Measurements from ENCODE around the gene ARHGEF40.

Gene ARHGEF40

GRCh38 chr14:21047378-21047781, 22.7 kb upstream of the ARHGEF40 start:
- Histone ChIP-seq H3K36me3 (ENCODE audit: control insufficient read depth in 4 of 4, insufficient read depth in 4 of 4, low read length in 3 of 4) (no peaks in the 10 kb centered on the region), H3K4me1 (ENCODE audit: control extremely low read depth in 1 of 4, control insufficient read depth in 4 of 4, insufficient read depth in 4 of 4, low read length in 3 of 4) (peaks cover 9 to 31% (median 27%) of the 10 kb centered on the region in 4 experiments), H3K27ac (ENCODE audit: insufficient read depth in 1 of 2, low read depth in 1 of 2, low read length in 2 of 2, poor library complexity in 1 of 2, severe bottlenecking in 2 of 2) (no peak overlapping the region), H3K27me3 (replicated peaks in 2 of 5; ENCODE audit: control insufficient read depth in 4 of 5, insufficient read depth in 5 of 5, low read length in 4 of 5) (no peaks in the 10 kb centered on the region), H3K4me3 (ENCODE audit: control insufficient read depth in 1 of 7, extremely low read depth in 1 of 7, insufficient read depth in 4 of 7, low read depth in 2 of 7, low read length in 6 of 7) (no peak overlapping the region), H3K9me3 (ENCODE audit: control extremely low read depth in 1 of 5, control insufficient read depth in 4 of 5, insufficient read depth in 2 of 5, low read depth in 1 of 5, low read length in 4 of 5) (no peaks in the 10 kb centered on the region)
- no peak for DNase-seq
- CTCF ChIA-PET: interaction anchor here (0.7 to 6.7 kb wide), 15 partner anchors 8 to 516 kb away, joined by 3 to 42 read pairs (median 10); partner anchors contain the start of genes ARHGEF40 and RNASE8
- WGBS (ENCODE audit: insufficient coverage): no CpG with 5 or more reads among the region's 2 CpGs
- POLR2A ChIA-PET: no interaction called here

GRCh38 chr14:21048638-21049037, 21.5 kb upstream of the ARHGEF40 start:
- Histone ChIP-seq H3K9me3 (ENCODE audit: control extremely low read depth in 1 of 5, control insufficient read depth in 4 of 5, insufficient read depth in 2 of 5, low read depth in 1 of 5, low read length in 4 of 5) (no peaks in the 10 kb centered on the region), H3K4me3 (ENCODE audit: control insufficient read depth in 1 of 7, extremely low read depth in 1 of 7, insufficient read depth in 4 of 7, low read depth in 2 of 7, low read length in 6 of 7) (no peak overlapping the region), H3K27me3 (replicated peaks in 2 of 5; ENCODE audit: control insufficient read depth in 4 of 5, insufficient read depth in 5 of 5, low read length in 4 of 5) (no peaks in the 10 kb centered on the region), H3K27ac (ENCODE audit: insufficient read depth in 1 of 2, low read depth in 1 of 2, low read length in 2 of 2, poor library complexity in 1 of 2, severe bottlenecking in 2 of 2) (no peak overlapping the region), H3K36me3 (ENCODE audit: control insufficient read depth in 4 of 4, insufficient read depth in 4 of 4, low read length in 3 of 4) (no peaks in the 10 kb centered on the region), H3K4me1 (ENCODE audit: control extremely low read depth in 1 of 4, control insufficient read depth in 4 of 4, insufficient read depth in 4 of 4, low read length in 3 of 4) (peaks cover 9 to 19% (median 17%) of the 10 kb centered on the region in 4 experiments)
- POLR2A ChIA-PET: no interaction called here
- 100% methylated on average over 2 of the region's 2 CpGs for WGBS (ENCODE audit: insufficient coverage)
- CTCF ChIA-PET: interaction anchor here (0.9 to 6.7 kb wide), 11 partner anchors 9 to 77 kb away, joined by 3 to 42 read pairs (median 11); partner anchors contain the start of gene RNASE8
- DNase-seq: no peak

GRCh38 chr14:21049271-21049673, 20.8 kb upstream of the ARHGEF40 start:
- Histone ChIP-seq H3K4me3 (ENCODE audit: control insufficient read depth in 1 of 7, extremely low read depth in 1 of 7, insufficient read depth in 4 of 7, low read depth in 2 of 7, low read length in 6 of 7) (no peak overlapping the region), H3K36me3 (ENCODE audit: control insufficient read depth in 4 of 4, insufficient read depth in 4 of 4, low read length in 3 of 4) (no peaks in the 10 kb centered on the region), H3K27me3 (replicated peaks in 2 of 5; ENCODE audit: control insufficient read depth in 4 of 5, insufficient read depth in 5 of 5, low read length in 4 of 5) (no peaks in the 10 kb centered on the region), H3K4me1 (ENCODE audit: control extremely low read depth in 1 of 4, control insufficient read depth in 4 of 4, insufficient read depth in 4 of 4, low read length in 3 of 4) (peaks cover 5 to 13% (median 11%) of the 10 kb centered on the region in 4 experiments), H3K27ac (ENCODE audit: insufficient read depth in 1 of 2, low read depth in 1 of 2, low read length in 2 of 2, poor library complexity in 1 of 2, severe bottlenecking in 2 of 2) (no peak overlapping the region), H3K9me3 (ENCODE audit: control extremely low read depth in 1 of 5, control insufficient read depth in 4 of 5, insufficient read depth in 2 of 5, low read depth in 1 of 5, low read length in 4 of 5) (no peaks in the 10 kb centered on the region)
- WGBS (ENCODE audit: insufficient coverage): 94% methylated on average over 2 of the region's 3 CpGs
- ChIA-PET POLR2A (no interaction called here), CTCF (interaction anchor here (1.5 to 6.7 kb wide), 5 partner anchors 10 to 35 kb away, joined by 3 to 42 read pairs (median 12); no protein-coding TSS in a partner anchor)
- DNase-seq: no peak

- no peaks in the 10 kb centered on the region for H3K27me3 ChIP-seq (replicated peaks in 2 of 5; ENCODE audit: control insufficient read depth in 4 of 5, insufficient read depth in 5 of 5, low read length in 4 of 5)
- H3K4me3 ChIP-seq (ENCODE audit: control insufficient read depth in 1 of 7, extremely low read depth in 1 of 7, insufficient read depth in 4 of 7, low read depth in 2 of 7, low read length in 6 of 7): no peak overlapping the region
- ChIA-PET CTCF (interaction anchor here (0.5 to 6.7 kb wide), 8 partner anchors 11 to 481 kb away, joined by 3 to 42 read pairs (median 4); no protein-coding TSS in a partner anchor), POLR2A (no interaction called here)
- WGBS (ENCODE audit: insufficient coverage): 0% methylated on average over 1 of the region's 3 CpGs
- peaks cover 0 to 4% (median 2%) of the 10 kb centered on the region in 4 experiments for H3K4me1 ChIP-seq (ENCODE audit: control extremely low read depth in 1 of 4, control insufficient read depth in 4 of 4, insufficient read depth in 4 of 4, low read length in 3 of 4)
- H3K36me3 ChIP-seq (ENCODE audit: control insufficient read depth in 4 of 4, insufficient read depth in 4 of 4, low read length in 3 of 4): no peaks in the 10 kb centered on the region
- H3K9me3 ChIP-seq (ENCODE audit: control extremely low read depth in 1 of 5, control insufficient read depth in 4 of 5, insufficient read depth in 2 of 5, low read depth in 1 of 5, low read length in 4 of 5): no peaks in the 10 kb centered on the region
- no peak overlapping the region for H3K27ac ChIP-seq (ENCODE audit: insufficient read depth in 1 of 2, low read depth in 1 of 2, low read length in 2 of 2, poor library complexity in 1 of 2, severe bottlenecking in 2 of 2)
- DNase-seq: peak in 1 of 3 donors; percentile 33
Measured at GRCh38 chr14:21050597-21050996, 19.5 kb upstream of the ARHGEF40 start.

GRCh38 chr14:21053184-21054122, 16.7 kb upstream of the ARHGEF40 start:
- H3K4me1 ChIP-seq (ENCODE audit: control extremely low read depth in 1 of 4, control insufficient read depth in 4 of 4, insufficient read depth in 4 of 4, low read length in 3 of 4): peaks cover 0 to 4% (median 2%) of the 10 kb centered on the region in 4 experiments
- no peaks in the 10 kb centered on the region for H3K36me3 ChIP-seq (ENCODE audit: control insufficient read depth in 4 of 4, insufficient read depth in 4 of 4, low read length in 3 of 4)
- ChIA-PET POLR2A (no interaction called here), CTCF (interaction anchor here (0.8 to 1.3 kb wide), 4 partner anchors 10 to 54 kb away, joined by 3 to 5 read pairs (median 3); no protein-coding TSS in a partner anchor)
- DNase-seq: no peak
- WGBS (ENCODE audit: insufficient coverage): 97% methylated on average over 19 of the region's 20 CpGs
- H3K27ac ChIP-seq (ENCODE audit: insufficient read depth in 1 of 2, low read depth in 1 of 2, low read length in 2 of 2, poor library complexity in 1 of 2, severe bottlenecking in 2 of 2): no peak overlapping the region
- no peaks in the 10 kb centered on the region for H3K9me3 ChIP-seq (ENCODE audit: control extremely low read depth in 1 of 5, control insufficient read depth in 4 of 5, insufficient read depth in 2 of 5, low read depth in 1 of 5, low read length in 4 of 5)
- no peak overlapping the region for H3K4me3 ChIP-seq (ENCODE audit: control insufficient read depth in 1 of 7, extremely low read depth in 1 of 7, insufficient read depth in 4 of 7, low read depth in 2 of 7, low read length in 6 of 7)
- H3K27me3 ChIP-seq (replicated peaks in 2 of 5; ENCODE audit: control insufficient read depth in 4 of 5, insufficient read depth in 5 of 5, low read length in 4 of 5): no peaks in the 10 kb centered on the region

- ChIA-PET POLR2A (no interaction called here), CTCF (interaction anchor here (0.8 to 1.3 kb wide), 4 partner anchors 11 to 53 kb away, joined by 3 to 5 read pairs (median 3); no protein-coding TSS in a partner anchor)
- H3K4me3 ChIP-seq (ENCODE audit: control insufficient read depth in 1 of 7, extremely low read depth in 1 of 7, insufficient read depth in 4 of 7, low read depth in 2 of 7, low read length in 6 of 7): no peak overlapping the region
- 40% methylated on average over 1 of the region's 3 CpGs for WGBS (ENCODE audit: insufficient coverage)
- H3K27me3 ChIP-seq (replicated peaks in 2 of 5; ENCODE audit: control insufficient read depth in 4 of 5, insufficient read depth in 5 of 5, low read length in 4 of 5): no peaks in the 10 kb centered on the region
- peaks cover 0 to 4% (median 2%) of the 10 kb centered on the region in 4 experiments for H3K4me1 ChIP-seq (ENCODE audit: control extremely low read depth in 1 of 4, control insufficient read depth in 4 of 4, insufficient read depth in 4 of 4, low read length in 3 of 4)
- no peaks in the 10 kb centered on the region for H3K9me3 ChIP-seq (ENCODE audit: control extremely low read depth in 1 of 5, control insufficient read depth in 4 of 5, insufficient read depth in 2 of 5, low read depth in 1 of 5, low read length in 4 of 5)
- no peak overlapping the region for H3K27ac ChIP-seq (ENCODE audit: insufficient read depth in 1 of 2, low read depth in 1 of 2, low read length in 2 of 2, poor library complexity in 1 of 2, severe bottlenecking in 2 of 2)
- DNase-seq: no peak
- no peaks in the 10 kb centered on the region for H3K36me3 ChIP-seq (ENCODE audit: control insufficient read depth in 4 of 4, insufficient read depth in 4 of 4, low read length in 3 of 4)
Measured at GRCh38 chr14:21054123-21054767, 15.9 kb upstream of the ARHGEF40 start.
